ENCODE measurements around the gene HIVEP3.

DNA sequence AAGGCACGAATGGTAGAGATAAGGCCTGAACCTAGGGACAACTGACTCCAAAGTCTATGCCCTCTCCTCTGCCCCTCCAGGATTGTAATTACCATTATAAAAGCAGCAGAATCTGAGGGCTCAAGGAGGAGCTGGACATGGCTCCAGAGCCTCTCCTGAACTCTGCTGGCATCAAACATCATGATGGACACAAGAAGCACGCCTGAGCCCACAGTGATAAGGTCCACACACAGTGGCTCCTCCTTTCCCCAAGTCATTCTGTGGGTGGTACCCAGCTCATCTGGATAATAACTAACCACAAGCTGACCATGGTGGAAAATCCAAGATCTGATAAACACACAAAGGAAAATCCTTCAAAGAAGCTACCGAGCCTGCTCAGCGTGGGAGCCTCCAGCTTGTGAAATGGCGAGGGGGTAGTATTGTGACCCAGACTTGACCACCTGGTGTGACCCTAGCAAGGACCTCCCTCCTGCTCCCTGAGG is 85.2 kb downstream of the HIVEP3 start:
- TF ChIP-seq, protein P1, sequence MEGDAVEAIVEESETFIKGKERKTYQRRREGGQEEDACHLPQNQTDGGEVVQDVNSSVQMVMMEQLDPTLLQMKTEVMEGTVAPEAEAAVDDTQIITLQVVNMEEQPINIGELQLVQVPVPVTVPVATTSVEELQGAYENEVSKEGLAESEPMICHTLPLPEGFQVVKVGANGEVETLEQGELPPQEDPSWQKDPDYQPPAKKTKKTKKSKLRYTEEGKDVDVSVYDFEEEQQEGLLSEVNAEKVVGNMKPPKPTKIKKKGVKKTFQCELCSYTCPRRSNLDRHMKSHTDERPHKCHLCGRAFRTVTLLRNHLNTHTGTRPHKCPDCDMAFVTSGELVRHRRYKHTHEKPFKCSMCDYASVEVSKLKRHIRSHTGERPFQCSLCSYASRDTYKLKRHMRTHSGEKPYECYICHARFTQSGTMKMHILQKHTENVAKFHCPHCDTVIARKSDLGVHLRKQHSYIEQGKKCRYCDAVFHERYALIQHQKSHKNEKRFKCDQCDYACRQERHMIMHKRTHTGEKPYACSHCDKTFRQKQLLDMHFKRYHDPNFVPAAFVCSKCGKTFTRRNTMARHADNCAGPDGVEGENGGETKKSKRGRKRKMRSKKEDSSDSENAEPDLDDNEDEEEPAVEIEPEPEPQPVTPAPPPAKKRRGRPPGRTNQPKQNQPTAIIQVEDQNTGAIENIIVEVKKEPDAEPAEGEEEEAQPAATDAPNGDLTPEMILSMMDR (IDR thresholded peaks at IDR 0.05) = no peak
- TF ChIP-seq POLR2A (IDR thresholded peaks at IDR 0.05) = no peak
- TF ChIP-seq POLR2AphosphoS5 (IDR thresholded peaks at IDR 0.05; ENCODE audit: insufficient read depth in 1 of 2, low read depth in 1 of 2) = no peak
